Measurements from ENCODE around the gene CD247.

CD247 gene

GRCh38 chr1:167427848-167428247, 90.5 kb downstream of the CD247 start:
- H3K4me3 ChIP-seq (ENCODE audit: low read depth, low read length): no peak overlapping the region
- no peak for DNase-seq (ENCODE audit: low read depth)

GRCh38 chr1:167426716-167427115, 91.6 kb downstream of the CD247 start:
- no peak overlapping the region for H3K4me3 ChIP-seq (ENCODE audit: low read depth, low read length)
- no peak for DNase-seq (ENCODE audit: low read depth)

- no peak for DNase-seq (ENCODE audit: low read depth)
- no peak overlapping the region for H3K4me3 ChIP-seq (ENCODE audit: low read depth, low read length)
These were observed 92.8 kb downstream of the CD247 start for GRCh38 chr1:167425482-167425881.

GRCh38 chr1:167423684-167424619, 94.4 kb downstream of the CD247 start:
- no peak for DNase-seq (ENCODE audit: low read depth)

GRCh38 chr1:167420510-167420909, 97.8 kb downstream of the CD247 start:
- DNase-seq (ENCODE audit: low read depth): no peak
- no peak overlapping the region for H3K4me3 ChIP-seq (ENCODE audit: low read depth, low read length)

More at GRCh38 chr1:167423684-167424619, 94.4 kb downstream of the CD247 start:
- H3K4me3 ChIP-seq (ENCODE audit: low read depth, low read length): no peak overlapping the region

- DNase-seq (ENCODE audit: low read depth): no peak
- H3K4me3 ChIP-seq (ENCODE audit: low read depth, low read length): no peak overlapping the region
These were observed 99.1 kb downstream of the CD247 start for GRCh38 chr1:167419245-167419644.

- no peak for DNase-seq (ENCODE audit: low read depth)
- no peak overlapping the region for H3K4me3 ChIP-seq (ENCODE audit: low read depth, low read length)
These were observed 99.9 kb downstream of the CD247 start for GRCh38 chr1:167418391-167418790.

- H3K4me3 ChIP-seq (ENCODE audit: low read depth, low read length): no peak overlapping the region
- no peak for DNase-seq (ENCODE audit: low read depth)
These were observed 101.8 kb downstream of the CD247 start for GRCh38 chr1:167416506-167416905.

- H3K4me3 ChIP-seq (ENCODE audit: low read depth, low read length): no peak overlapping the region
- DNase-seq (ENCODE audit: low read depth): no peak
These were observed 105.0 kb downstream of the CD247 start for GRCh38 chr1:167413328-167413727.

- H3K4me3 ChIP-seq (ENCODE audit: low read depth, low read length): no peak overlapping the region
- DNase-seq (ENCODE audit: low read depth): no peak
These were observed 105.4 kb downstream of the CD247 start for GRCh38 chr1:167412920-167413319.

GRCh38 chr1:167412072-167412471, 106.3 kb downstream of the CD247 start:
- no peak overlapping the region for H3K4me3 ChIP-seq (ENCODE audit: low read depth, low read length)
- no peak for DNase-seq (ENCODE audit: low read depth)

- DNase-seq (ENCODE audit: low read depth): no peak
These were observed 109.1 kb downstream of the CD247 start for GRCh38 chr1:167409183-167409582.

GRCh38 chr1:167408355-167408754, 110.0 kb downstream of the CD247 start:
- no peak for DNase-seq (ENCODE audit: low read depth)
- no peak overlapping the region for H3K4me3 ChIP-seq (ENCODE audit: low read depth, low read length)

More at GRCh38 chr1:167409183-167409582, 109.1 kb downstream of the CD247 start:
- H3K4me3 ChIP-seq (ENCODE audit: low read depth, low read length): no peak overlapping the region

- H3K4me3 ChIP-seq (ENCODE audit: low read depth, low read length): no peak overlapping the region
- DNase-seq (ENCODE audit: low read depth): no peak
These were observed 113.4 kb downstream of the CD247 start for GRCh38 chr1:167404908-167405307.

- no peak for DNase-seq (ENCODE audit: low read depth)
- H3K4me3 ChIP-seq (ENCODE audit: low read depth, low read length): no peak overlapping the region
These were observed 114.0 kb downstream of the CD247 start for GRCh38 chr1:167404161-167404888.

- DNase-seq (ENCODE audit: low read depth): peak; percentile 10
These were observed 117.0 kb downstream of the CD247 start for GRCh38 chr1:167401260-167401873.

GRCh38 chr1:167400359-167400953, 117.9 kb downstream of the CD247 start:
- H3K4me3 ChIP-seq (ENCODE audit: low read depth, low read length): no peak overlapping the region
- no peak for DNase-seq (ENCODE audit: low read depth)

More at GRCh38 chr1:167401260-167401873, 117.0 kb downstream of the CD247 start:
- no peak overlapping the region for H3K4me3 ChIP-seq (ENCODE audit: low read depth, low read length)

- no peak overlapping the region for H3K4me3 ChIP-seq (ENCODE audit: low read depth, low read length)
- no peak for DNase-seq (ENCODE audit: low read depth)
These were observed 126.1 kb downstream of the CD247 start for GRCh38 chr1:167392200-167392696.

GRCh38 chr1:167388976-167389375, 129.4 kb downstream of the CD247 start:
- no peak for DNase-seq (ENCODE audit: low read depth)
- no peak overlapping the region for H3K4me3 ChIP-seq (ENCODE audit: low read depth, low read length)
